ENCODE measurements around the gene PMPCA.
"Not testable (repeated sequence)": the region's sequence is repeated elsewhere in the genome, so short reads cannot be mapped to it uniquely, and the experiment has no call there.

- not testable (repeated sequence) for TF ChIP-seq CTCF (IDR thresholded peaks at IDR 0.05 in 4 of 5, conservative IDR thresholded peaks at IDR 0.05 in 1 of 5); POLR2A (IDR thresholded peaks at IDR 0.05)
These were observed 3.4 kb upstream of the PMPCA start for GRCh38 chr9:136407061-136407460.

All from gastrocnemius medialis (tissue), 4 donors.